ENCODE measurements around the gene MAGI2.

DNA sequence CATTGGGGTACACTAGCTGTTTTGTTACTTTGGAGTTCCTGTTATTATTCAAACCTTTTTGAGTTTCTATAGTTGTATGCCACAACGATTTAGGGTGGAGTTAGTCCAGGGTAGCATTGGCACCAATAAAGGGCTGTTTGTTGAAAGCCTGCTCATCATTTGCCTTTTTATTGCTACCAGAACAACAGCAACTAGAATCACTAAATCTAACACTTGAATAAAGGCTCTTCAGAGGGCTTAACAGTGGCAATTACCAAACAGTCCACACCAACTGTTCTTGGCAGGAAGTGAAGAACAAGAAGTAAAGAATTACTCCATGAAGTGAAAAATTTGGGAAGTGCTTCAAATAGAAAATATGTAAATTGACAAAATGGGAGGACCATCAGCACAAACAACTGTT is 1033.5 kb downstream of the MAGI2 start:
- TF ChIP-seq, protein P1, sequence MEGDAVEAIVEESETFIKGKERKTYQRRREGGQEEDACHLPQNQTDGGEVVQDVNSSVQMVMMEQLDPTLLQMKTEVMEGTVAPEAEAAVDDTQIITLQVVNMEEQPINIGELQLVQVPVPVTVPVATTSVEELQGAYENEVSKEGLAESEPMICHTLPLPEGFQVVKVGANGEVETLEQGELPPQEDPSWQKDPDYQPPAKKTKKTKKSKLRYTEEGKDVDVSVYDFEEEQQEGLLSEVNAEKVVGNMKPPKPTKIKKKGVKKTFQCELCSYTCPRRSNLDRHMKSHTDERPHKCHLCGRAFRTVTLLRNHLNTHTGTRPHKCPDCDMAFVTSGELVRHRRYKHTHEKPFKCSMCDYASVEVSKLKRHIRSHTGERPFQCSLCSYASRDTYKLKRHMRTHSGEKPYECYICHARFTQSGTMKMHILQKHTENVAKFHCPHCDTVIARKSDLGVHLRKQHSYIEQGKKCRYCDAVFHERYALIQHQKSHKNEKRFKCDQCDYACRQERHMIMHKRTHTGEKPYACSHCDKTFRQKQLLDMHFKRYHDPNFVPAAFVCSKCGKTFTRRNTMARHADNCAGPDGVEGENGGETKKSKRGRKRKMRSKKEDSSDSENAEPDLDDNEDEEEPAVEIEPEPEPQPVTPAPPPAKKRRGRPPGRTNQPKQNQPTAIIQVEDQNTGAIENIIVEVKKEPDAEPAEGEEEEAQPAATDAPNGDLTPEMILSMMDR (IDR thresholded peaks at IDR 0.05; ENCODE audit: insufficient read depth, low read length, poor library complexity, severe bottlenecking) = no peak
- no peak for TF ChIP-seq EZH2phosphoT487 (conservative IDR thresholded peaks at IDR 0.05; ENCODE audit: low read length)
